Measurements from ENCODE around the gene OXA1L. TPM values are rescaled to one million over a fixed set of nuclear protein-coding genes. Genes with fewer than 3 reads are reported as not detected.
"Not testable (repeated sequence)": the region's sequence is repeated elsewhere in the genome, so short reads cannot be mapped to it uniquely, and the experiment has no call there.

The OXA1L gene
- total and polyA plus RNA-seq, 3 experiments from 2014 or later: 57.3 to 128 (median 126) TPM

- H3K27me3 ChIP-seq (ENCODE audit: insufficient read depth, low read length, poor library complexity, severe bottlenecking): no peaks in the 10 kb centered on the region
- H3K4me1 Mint-ChIP-seq: no peaks in the 10 kb centered on the region
- H3K36me3 Mint-ChIP-seq: peaks cover 0 to 1% (median 0%) of the 10 kb centered on the region in 3 donors
- no peaks in the 10 kb centered on the region for H3K4me1 ChIP-seq (ENCODE audit: insufficient read depth, low read length)
- H3K9me3 Mint-ChIP-seq: no peaks in the 10 kb centered on the region
- ChIA-PET CTCF (no interaction called here), POLR2A (no interaction called here)
- H3K27ac ChIP-seq (ENCODE audit: low read depth, low read length): no peak overlapping the region
- H3K36me3 ChIP-seq (ENCODE audit: insufficient read depth, low read length): no peaks in the 10 kb centered on the region
- DNase-seq: no peak
- H3K4me3 ChIP-seq (ENCODE audit: low read length): no peak overlapping the region
- H3K4me3 Mint-ChIP-seq: no peak overlapping the region
- H3K9me3 ChIP-seq (ENCODE audit: low read length): no peaks in the 10 kb centered on the region
- no peak overlapping the region for H3K27ac Mint-ChIP-seq
- peaks cover 0 to 1% of the 10 kb centered on the region in 2 donors for H3K27me3 Mint-ChIP-seq
These were observed 13.7 kb downstream of the OXA1L start for GRCh38 chr14:22780105-22780679.

- Mint-ChIP-seq H3K4me1 (no peaks in the 10 kb centered on the region), H3K27me3 (peaks cover 0 to 1% of the 10 kb centered on the region in 2 donors), H3K27ac (no peak overlapping the region), H3K4me3 (no peak overlapping the region), H3K9me3 (no peaks in the 10 kb centered on the region), H3K36me3 (no peaks in the 10 kb centered on the region)
- H3K36me3 ChIP-seq (ENCODE audit: insufficient read depth, low read length): no peaks in the 10 kb centered on the region
- POLR2A ChIA-PET: no interaction called here
- no peaks in the 10 kb centered on the region for H3K4me1 ChIP-seq (ENCODE audit: insufficient read depth, low read length)
- no peak for DNase-seq
- no peak overlapping the region for H3K27ac ChIP-seq (ENCODE audit: low read depth, low read length)
- H3K4me3 ChIP-seq (ENCODE audit: low read length): no peak overlapping the region
- CTCF ChIA-PET: no interaction called here
- H3K27me3 ChIP-seq (ENCODE audit: insufficient read depth, low read length, poor library complexity, severe bottlenecking): no peaks in the 10 kb centered on the region
- H3K9me3 ChIP-seq (ENCODE audit: low read length): no peaks in the 10 kb centered on the region
These were observed 14.4 kb downstream of the OXA1L start for GRCh38 chr14:22780941-22781300.

DNA sequence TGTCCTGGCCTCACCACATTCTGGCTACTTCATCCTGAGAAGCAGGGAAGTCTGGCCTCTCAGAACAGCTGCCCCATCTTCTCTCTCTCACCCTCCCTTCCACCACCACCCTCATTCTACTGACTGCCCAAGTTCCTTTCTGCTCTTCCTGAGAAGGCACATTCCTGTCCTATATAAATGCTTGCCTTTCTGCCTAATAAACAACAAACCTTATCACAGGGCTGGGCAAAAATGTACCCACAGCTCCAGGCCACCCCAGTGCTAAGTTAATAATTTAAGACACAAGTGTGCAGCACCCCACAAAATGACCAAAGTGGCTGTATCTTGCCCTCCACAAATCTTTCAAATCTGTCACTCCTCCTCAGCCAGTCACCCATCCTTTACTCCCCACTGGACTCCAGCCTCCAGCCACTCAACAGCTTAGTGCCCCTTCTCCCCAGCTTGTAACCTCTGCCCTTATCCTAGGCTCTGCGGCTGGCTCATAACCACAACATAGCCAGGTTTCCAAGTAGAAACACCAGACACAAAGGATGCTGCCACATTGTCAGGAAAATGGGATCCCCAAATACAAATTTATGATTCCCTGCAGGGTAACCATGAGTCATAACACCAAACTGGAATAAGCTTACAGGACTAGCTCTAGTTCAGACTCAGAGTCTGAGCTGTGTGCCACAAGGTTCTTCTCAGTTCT, 15.0 kb downstream of the OXA1L start:
- Mint-ChIP-seq H3K4me1 (no peaks in the 10 kb centered on the region), H3K4me3 (no peak overlapping the region), H3K36me3 (no peaks in the 10 kb centered on the region), H3K27ac (peak overlapping the region in 2 of 8 donors; percentile 25 to 49), H3K27me3 (peaks cover 0 to 1% of the 10 kb centered on the region in 2 donors), H3K9me3 (no peaks in the 10 kb centered on the region)
- H3K9me3 ChIP-seq (ENCODE audit: low read length): no peaks in the 10 kb centered on the region
- no peaks in the 10 kb centered on the region for H3K27me3 ChIP-seq (ENCODE audit: insufficient read depth, low read length, poor library complexity, severe bottlenecking)
- POLR2A ChIA-PET: no interaction called here
- CTCF ChIA-PET: no interaction called here
- no peak overlapping the region for H3K4me3 ChIP-seq (ENCODE audit: low read length)
- no peaks in the 10 kb centered on the region for H3K36me3 ChIP-seq (ENCODE audit: insufficient read depth, low read length)
- H3K4me1 ChIP-seq (ENCODE audit: insufficient read depth, low read length): no peaks in the 10 kb centered on the region
- DNase-seq: no peak
- no peak overlapping the region for H3K27ac ChIP-seq (ENCODE audit: low read depth, low read length)

DNA sequence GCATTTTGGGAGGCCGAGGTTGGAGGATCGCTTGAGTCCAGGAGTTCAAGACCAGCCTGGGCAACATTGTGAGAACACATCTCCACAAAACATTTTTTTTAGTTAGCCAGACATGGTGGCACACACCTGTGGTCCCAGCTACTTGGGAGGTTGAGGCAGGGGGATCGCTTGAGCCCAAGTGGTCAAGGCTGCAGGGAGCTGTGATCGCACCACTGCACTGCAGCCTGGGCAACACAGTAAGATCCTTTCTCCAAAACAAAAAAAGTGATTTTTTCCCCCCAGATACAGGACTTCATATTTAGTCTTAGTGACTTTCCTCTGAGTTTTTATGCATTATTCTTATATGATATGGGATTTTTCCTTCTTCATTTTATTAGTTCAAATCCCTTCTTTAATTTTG, 20.2 kb downstream of the OXA1L start:
- H3K4me3 ChIP-seq (ENCODE audit: low read length): no peak overlapping the region
- Mint-ChIP-seq H3K9me3 (no peaks in the 10 kb centered on the region), H3K36me3 (no peaks in the 10 kb centered on the region), H3K27me3 (peaks cover 1 to 5% of the 10 kb centered on the region in 2 donors), H3K27ac (no peak overlapping the region), H3K4me3 (no peak overlapping the region), H3K4me1 (no peaks in the 10 kb centered on the region)
- no peak for DNase-seq
- no peaks in the 10 kb centered on the region for H3K9me3 ChIP-seq (ENCODE audit: low read length)
- no peak overlapping the region for H3K27ac ChIP-seq (ENCODE audit: low read depth, low read length)
- POLR2A ChIA-PET: no interaction called here
- H3K4me1 ChIP-seq (ENCODE audit: insufficient read depth, low read length): no peaks in the 10 kb centered on the region
- CTCF ChIA-PET: interaction anchor here (0.6 to 1.6 kb wide), 2 partner anchors 114 to 216 kb away, joined by 3 read pairs; no protein-coding TSS in a partner anchor
- no peaks in the 10 kb centered on the region for H3K27me3 ChIP-seq (ENCODE audit: insufficient read depth, low read length, poor library complexity, severe bottlenecking)
- no peaks in the 10 kb centered on the region for H3K36me3 ChIP-seq (ENCODE audit: insufficient read depth, low read length)

GRCh38 chr14:22791301-22791700, 24.8 kb downstream of the OXA1L start:
- H3K36me3 ChIP-seq (ENCODE audit: insufficient read depth, low read length): no peaks in the 10 kb centered on the region
- no peak for DNase-seq
- POLR2A ChIA-PET: no interaction called here
- no peaks in the 10 kb centered on the region for H3K27me3 ChIP-seq (ENCODE audit: insufficient read depth, low read length, poor library complexity, severe bottlenecking)
- no peaks in the 10 kb centered on the region for H3K9me3 ChIP-seq (ENCODE audit: low read length)
- no peak overlapping the region for H3K4me3 ChIP-seq (ENCODE audit: low read length)
- peaks cover 0 to 2% (median 0%) of the 10 kb centered on the region in 3 donors for H3K36me3 Mint-ChIP-seq
- no peak overlapping the region for H3K27ac ChIP-seq (ENCODE audit: low read depth, low read length)
- H3K4me3 Mint-ChIP-seq: no peak overlapping the region
- H3K9me3 Mint-ChIP-seq: no peaks in the 10 kb centered on the region
- no peaks in the 10 kb centered on the region for H3K4me1 ChIP-seq (ENCODE audit: insufficient read depth, low read length)
- CTCF ChIA-PET: interaction anchor here (1.2 kb wide), 1 partner anchor 62 kb away, joined by 4 read pairs; no protein-coding TSS in a partner anchor
- H3K27ac Mint-ChIP-seq: no peak overlapping the region
- H3K4me1 Mint-ChIP-seq: no peaks in the 10 kb centered on the region
- H3K27me3 Mint-ChIP-seq: peaks cover 4 to 23% of the 10 kb centered on the region in 2 donors

- Histone ChIP-seq H3K36me3 (ENCODE audit: insufficient read depth, low read length) (no peaks in the 10 kb centered on the region), H3K27me3 (ENCODE audit: insufficient read depth, low read length, poor library complexity, severe bottlenecking) (no peaks in the 10 kb centered on the region), H3K27ac (ENCODE audit: low read depth, low read length) (no peak overlapping the region), H3K4me3 (ENCODE audit: low read length) (no peak overlapping the region), H3K9me3 (ENCODE audit: low read length) (no peaks in the 10 kb centered on the region), H3K4me1 (ENCODE audit: insufficient read depth, low read length) (no peaks in the 10 kb centered on the region)
- DNase-seq: no peak
- CTCF ChIA-PET: no interaction called here
- Mint-ChIP-seq H3K27me3 (peaks cover 6 to 28% of the 10 kb centered on the region in 2 donors), H3K36me3 (peaks cover 0 to 2% (median 0%) of the 10 kb centered on the region in 3 donors), H3K27ac (no peak overlapping the region), H3K4me1 (no peaks in the 10 kb centered on the region), H3K9me3 (no peaks in the 10 kb centered on the region), H3K4me3 (no peak overlapping the region)
- POLR2A ChIA-PET: no interaction called here
These were observed 25.7 kb downstream of the OXA1L start for GRCh38 chr14:22792158-22792557.

- H3K36me3 Mint-ChIP-seq; H3K36me3 ChIP-seq (ENCODE audit: insufficient read depth, low read length); H3K27ac ChIP-seq (ENCODE audit: low read depth, low read length); H3K4me3 Mint-ChIP-seq; POLR2A ChIA-PET; H3K4me3 ChIP-seq (ENCODE audit: low read length); H3K9me3 Mint-ChIP-seq; H3K4me1 Mint-ChIP-seq; DNase-seq; H3K27me3 ChIP-seq (ENCODE audit: insufficient read depth, low read length, poor library complexity, severe bottlenecking); CTCF ChIA-PET; H3K4me1 ChIP-seq (ENCODE audit: insufficient read depth, low read length); H3K9me3 ChIP-seq (ENCODE audit: low read length); H3K27ac Mint-ChIP-seq: not testable (repeated sequence)
- H3K27me3 Mint-ChIP-seq: peaks cover 13 to 37% of the 10 kb centered on the region in 2 donors
These were observed 27.1 kb downstream of the OXA1L start for GRCh38 chr14:22793550-22793949.

DNA sequence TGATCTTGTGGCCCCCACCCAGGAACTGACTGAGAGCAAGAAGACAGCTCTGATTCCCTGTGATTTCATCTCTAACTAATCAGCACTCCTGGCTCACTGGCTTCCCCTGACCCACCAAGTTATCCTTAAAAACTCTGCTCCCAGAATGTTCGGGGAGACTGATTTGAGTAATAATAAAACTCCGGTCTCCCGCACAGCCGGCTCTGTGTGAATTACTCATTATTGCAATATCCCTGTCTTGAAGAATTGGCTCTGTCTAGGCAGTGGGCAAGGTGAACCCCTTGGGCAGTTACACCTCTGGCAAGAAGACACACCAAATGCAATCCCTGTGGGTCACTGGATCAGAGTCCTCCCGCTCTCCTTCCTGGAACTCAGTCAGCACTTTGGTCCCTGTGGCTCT, 27.5 kb downstream of the OXA1L start:
- H3K4me3 ChIP-seq (ENCODE audit: low read length): no peak overlapping the region
- Mint-ChIP-seq H3K4me3 (no peak overlapping the region), H3K27me3 (peaks cover 18 to 42% of the 10 kb centered on the region in 2 donors), H3K36me3 (peaks cover 0 to 2% (median 0%) of the 10 kb centered on the region in 3 donors), H3K27ac (peak overlapping the region in 1 of 8 donors; percentile 28), H3K9me3 (no peaks in the 10 kb centered on the region), H3K4me1 (no peaks in the 10 kb centered on the region)
- H3K27ac ChIP-seq (ENCODE audit: low read depth, low read length): no peak overlapping the region
- ChIA-PET CTCF (no interaction called here), POLR2A (no interaction called here)
- H3K27me3 ChIP-seq (ENCODE audit: insufficient read depth, low read length, poor library complexity, severe bottlenecking): no peaks in the 10 kb centered on the region
- no peaks in the 10 kb centered on the region for H3K36me3 ChIP-seq (ENCODE audit: insufficient read depth, low read length)
- no peaks in the 10 kb centered on the region for H3K4me1 ChIP-seq (ENCODE audit: insufficient read depth, low read length)
- no peak for DNase-seq
- no peaks in the 10 kb centered on the region for H3K9me3 ChIP-seq (ENCODE audit: low read length)

Measured in CD8-positive, alpha-beta memory T cell (primary cell).